Left hindlimb (tissue), 1 donor: ENCODE data around the gene INAFM2.

Experiments
- DNase-seq: peaks from one replicate; pipeline ENCODE4 v3.0.0-alpha.2; 2018

INAFM2 gene

GRCh38 chr15:40365624-40366456, 42.3 kb downstream of the INAFM2 start:
- no peak for DNase-seq

DNA sequence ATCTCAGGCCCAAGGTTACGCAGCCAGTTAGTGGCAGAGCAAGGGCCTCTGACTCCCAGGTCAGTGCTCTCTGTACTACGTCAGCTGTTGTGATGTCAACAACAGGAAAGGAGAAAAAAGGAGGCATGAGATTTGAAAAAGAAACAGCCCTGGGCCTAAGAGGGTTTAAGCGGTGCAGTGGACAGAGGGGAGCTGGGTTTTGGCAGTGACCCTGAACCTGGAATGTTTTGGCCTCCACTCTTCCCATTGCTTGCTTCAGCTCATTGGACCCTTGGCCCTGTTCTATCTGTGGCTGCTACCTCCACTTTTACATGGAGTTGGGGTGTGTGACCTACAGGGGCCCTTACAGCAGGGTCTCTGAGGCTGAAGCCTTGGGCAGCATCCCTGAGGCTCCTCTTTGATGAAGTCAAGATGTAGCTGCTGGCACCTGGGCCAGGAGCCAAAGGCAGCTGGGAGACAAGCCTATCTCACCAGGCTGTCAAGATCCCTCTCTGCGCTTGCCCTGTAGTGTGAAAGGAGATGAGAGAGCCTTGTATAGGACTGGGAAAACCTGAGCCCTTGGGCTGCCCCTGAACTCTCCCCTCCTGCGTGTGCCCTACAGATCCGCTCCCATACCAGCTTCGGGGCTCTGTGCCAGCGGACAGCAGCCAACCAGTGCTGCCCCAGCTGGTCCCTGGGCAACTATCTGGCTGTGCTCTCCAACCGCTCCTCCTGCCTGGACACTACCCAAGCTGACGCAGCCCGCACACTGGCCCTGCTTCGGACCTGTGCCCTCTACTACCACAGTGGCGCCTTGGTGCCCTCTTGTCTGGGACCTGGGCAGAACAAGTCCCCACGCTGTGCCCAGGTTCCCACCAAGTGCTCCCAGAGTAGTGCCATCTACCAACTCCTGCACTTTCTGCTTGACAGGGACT, 43.2 kb downstream of the INAFM2 start:
- DNase-seq = no peak

- DNase-seq = no peak
Observed at GRCh38 chr15:40367371-40367685, 43.8 kb downstream of the INAFM2 start.

DNA sequence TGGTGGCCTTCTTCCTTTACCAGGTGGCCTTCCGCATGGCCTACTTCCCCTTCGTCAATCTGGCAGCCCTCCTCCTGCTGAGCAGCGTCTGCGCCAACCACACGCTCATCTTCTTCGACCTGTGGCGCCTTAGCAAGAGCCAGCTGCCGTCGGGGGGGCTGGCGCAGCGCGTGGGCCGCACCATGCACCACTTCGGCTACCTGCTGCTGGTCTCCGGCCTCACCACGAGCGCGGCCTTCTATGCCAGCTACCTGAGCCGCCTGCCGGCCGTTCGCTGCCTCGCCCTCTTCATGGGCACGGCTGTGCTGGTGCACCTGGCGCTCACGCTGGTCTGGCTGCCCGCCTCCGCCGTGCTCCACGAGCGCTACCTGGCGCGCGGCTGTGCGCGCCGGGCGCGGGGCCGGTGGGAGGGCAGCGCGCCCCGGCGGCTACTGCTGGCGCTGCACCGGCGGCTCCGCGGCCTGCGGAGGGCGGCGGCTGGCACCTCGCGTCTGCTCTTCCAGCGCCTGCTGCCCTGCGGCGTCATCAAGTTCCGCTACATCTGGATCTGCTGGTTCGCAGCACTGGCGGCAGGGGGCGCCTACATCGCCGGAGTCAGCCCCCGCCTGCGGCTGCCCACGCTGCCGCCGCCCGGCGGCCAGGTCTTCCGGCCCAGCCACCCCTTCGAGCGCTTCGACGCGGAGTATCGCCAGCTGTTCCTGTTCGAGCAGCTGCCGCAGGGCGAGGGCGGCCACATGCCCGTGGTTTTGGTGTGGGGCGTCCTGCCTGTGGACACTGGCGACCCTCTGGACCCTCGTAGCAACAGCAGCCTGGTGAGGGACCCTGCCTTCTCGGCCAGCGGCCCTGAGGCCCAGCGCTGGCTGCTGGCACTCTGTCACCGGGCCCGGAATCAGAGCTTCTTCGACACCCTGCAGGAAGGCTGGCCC, 44.5 kb downstream of the INAFM2 start:
- peak; percentile 85 for DNase-seq

- no peak for DNase-seq
Observed at GRCh38 chr15:40368719-40369473, 45.4 kb downstream of the INAFM2 start.

DNA sequence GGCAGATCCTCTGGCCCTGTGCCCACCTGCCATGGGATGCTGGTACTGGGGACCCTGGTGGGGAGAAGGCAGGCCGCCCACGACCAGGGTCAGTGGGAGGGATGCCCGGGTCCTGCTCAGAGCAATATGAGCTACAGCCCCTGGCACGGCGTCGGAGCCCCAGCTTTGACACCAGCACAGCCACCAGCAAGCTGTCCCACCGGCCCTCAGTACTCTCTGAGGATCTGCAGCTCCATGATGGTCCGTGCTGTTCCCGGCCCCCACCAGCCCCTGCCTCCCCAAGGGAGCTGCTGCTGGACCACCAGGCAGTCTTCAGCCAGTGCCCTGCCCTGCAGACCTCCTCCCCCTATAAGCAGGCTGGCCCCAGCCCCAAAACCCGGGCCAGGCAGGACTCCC, 46.0 kb downstream of the INAFM2 start:
- DNase-seq = no peak

GRCh38 chr15:40369971-40370370, 46.5 kb downstream of the INAFM2 start:
- DNase-seq = no peak

GRCh38 chr15:40372981-40373380, 49.5 kb downstream of the INAFM2 start:
- no peak for DNase-seq
